GM21576 (cell line): ENCODE data around the gene OR2T5.
"Not testable (repeated sequence)": the region's sequence is repeated elsewhere in the genome, so short reads cannot be mapped to it uniquely, and the experiment has no call there.

Experiments used
- ATAC-seq: cut with Tn5 transposase; IDR thresholded peaks from one replicate; pipeline ENCODE4 v1.9.1; 2021; ENCODE audit warnings: mild to moderate bottlenecking, moderate library complexity; ENCODE audit not compliant: unreplicated experiment

OR2T5 gene

GRCh38 chr1:248488289-248488688, at the start of gene OR2T5:
Gene OR2T5, plus strand, starts transcription at chr1:248488589. Its CDS starts 0 bp downstream, at chr1:248488589.
- not testable (repeated sequence) for ATAC-seq

GRCh38 chr1:248438668-248439067, 49.7 kb upstream of the OR2T5 start:
- ATAC-seq = not testable (repeated sequence)

- not testable (repeated sequence) for ATAC-seq
These were observed 49.1 kb upstream of the OR2T5 start for GRCh38 chr1:248439283-248439682.

- not testable (repeated sequence) for ATAC-seq
These were observed 45.7 kb upstream of the OR2T5 start for GRCh38 chr1:248442500-248443277.

GRCh38 chr1:248444603-248445002, 43.8 kb upstream of the OR2T5 start:
- not testable (repeated sequence) for ATAC-seq

GRCh38 chr1:248445399-248445798, 43.0 kb upstream of the OR2T5 start, which contains the start of gene OR2T2:
Gene OR2T2, plus strand, starts transcription at chr1:248445637. Its CDS starts 7,161 bp downstream, at chr1:248452798.
- not testable (repeated sequence) for ATAC-seq

GRCh38 chr1:248448409-248449074, 39.8 kb upstream of the OR2T5 start:
- peak; percentile 44 for ATAC-seq

- not testable (repeated sequence) for ATAC-seq
These were observed 38.4 kb upstream of the OR2T5 start for GRCh38 chr1:248449821-248450465.

GRCh38 chr1:248450466-248451145, 37.8 kb upstream of the OR2T5 start:
- peak; percentile 72 for ATAC-seq

- ATAC-seq = not testable (repeated sequence)
These were observed 34.8 kb upstream of the OR2T5 start for GRCh38 chr1:248453619-248454018.

GRCh38 chr1:248455045-248455444, 33.3 kb upstream of the OR2T5 start:
- not testable (repeated sequence) for ATAC-seq

GRCh38 chr1:248456635-248457034, 31.8 kb upstream of the OR2T5 start:
- ATAC-seq = not testable (repeated sequence)

- ATAC-seq = not testable (repeated sequence)
These were observed 29.3 kb upstream of the OR2T5 start for GRCh38 chr1:248459117-248459516.

GRCh38 chr1:248471154-248471553, 17.2 kb upstream of the OR2T5 start:
- ATAC-seq = no peak

- not testable (repeated sequence) for ATAC-seq
These were observed 16.3 kb upstream of the OR2T5 start for GRCh38 chr1:248472111-248472510.

- not testable (repeated sequence) for ATAC-seq
These were observed 15.3 kb upstream of the OR2T5 start, which contains the start of gene OR2T3 for GRCh38 chr1:248473051-248473450. Gene OR2T3, plus strand, starts transcription at chr1:248473351. Its CDS starts 0 bp downstream, at chr1:248473351.

- ATAC-seq = peak; percentile 70
These were observed 12.7 kb upstream of the OR2T5 start for GRCh38 chr1:248475660-248476059.

GRCh38 chr1:248481686-248482579, 6.5 kb upstream of the OR2T5 start:
- peak; percentile 81 for ATAC-seq

- not testable (repeated sequence) for ATAC-seq
These were observed 8.3 kb downstream of the OR2T5 start for GRCh38 chr1:248496661-248497060.
